ENCODE data around the gene YARS2. TPM values are rescaled to one million over a fixed set of nuclear protein-coding genes. Genes with fewer than 3 reads are reported as not detected.

YARS2 gene
- total and polyA plus RNA-seq, 2 experiments from 2014 or later = 73.0 to 76.7 TPM

DNA sequence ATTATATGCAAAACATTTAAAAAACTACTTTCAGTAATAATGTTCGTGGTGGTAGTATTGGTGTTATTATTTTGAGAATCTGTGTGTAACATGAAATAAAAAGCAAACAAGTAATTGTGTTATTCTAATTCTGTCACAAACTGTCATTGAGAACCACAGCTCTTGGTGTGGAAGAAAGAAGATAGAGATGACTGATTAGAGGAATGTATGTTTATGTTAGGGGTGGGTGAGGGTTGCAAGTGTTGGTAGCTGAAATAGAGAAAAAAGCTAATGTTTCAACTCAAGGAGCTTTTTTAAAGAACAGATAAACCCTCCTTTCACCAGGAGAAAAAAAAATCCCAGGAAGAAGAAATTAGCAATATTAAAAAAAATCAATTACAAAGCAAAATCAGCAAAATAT, 58.3 kb downstream of the YARS2 start:
- no peak overlapping the region for H3K4me3 ChIP-seq
- H3K27me3 Mint-ChIP-seq (ENCODE audit: insufficient read depth, low read depth, poor library complexity) = peaks cover 2% of the 10 kb centered on the region
- peaks cover 19% of the 10 kb centered on the region for H3K9me3 Mint-ChIP-seq
- no peak for ATAC-seq
- H3K36me3 Mint-ChIP-seq (ENCODE audit: low read depth) = peaks cover 25% of the 10 kb centered on the region
- no peak overlapping the region for H3K4me3 Mint-ChIP-seq
- peaks cover 15% of the 10 kb centered on the region for H3K4me1 Mint-ChIP-seq
- no peaks in the 10 kb centered on the region for H3K36me3 ChIP-seq (ENCODE audit: insufficient read depth)
- H3K27ac Mint-ChIP-seq = no peak overlapping the region
- H3K27ac ChIP-seq (ENCODE audit: low read depth) = no peak overlapping the region
- H3K9me2 ChIP-seq (ENCODE audit: insufficient read depth) = no peaks in the 10 kb centered on the region
- peaks cover 81% of the 10 kb centered on the region for H3K79me2 ChIP-seq (replicated peaks; ENCODE audit: insufficient read depth)
- H3K4me1 ChIP-seq (ENCODE audit: insufficient read depth) = peaks cover under 1% of the 10 kb centered on the region; the same call in 1 of the 2 replicates
- H3K4me2 ChIP-seq = no peak overlapping the region
- no peaks in the 10 kb centered on the region; the same call in 1 of the 2 replicates for H3F3A ChIP-seq (replicated peaks; ENCODE audit: low read depth)
- no peak for TF ChIP-seq POLR2AphosphoS5 (IDR thresholded peaks at IDR 0.05; ENCODE audit: low read depth)
- TF ChIP-seq ZNF331 (CRISPR knock-in tag; IDR thresholded peaks at IDR 0.05; ENCODE audit: low read depth) = no peak
- TF ChIP-seq, protein P1, sequence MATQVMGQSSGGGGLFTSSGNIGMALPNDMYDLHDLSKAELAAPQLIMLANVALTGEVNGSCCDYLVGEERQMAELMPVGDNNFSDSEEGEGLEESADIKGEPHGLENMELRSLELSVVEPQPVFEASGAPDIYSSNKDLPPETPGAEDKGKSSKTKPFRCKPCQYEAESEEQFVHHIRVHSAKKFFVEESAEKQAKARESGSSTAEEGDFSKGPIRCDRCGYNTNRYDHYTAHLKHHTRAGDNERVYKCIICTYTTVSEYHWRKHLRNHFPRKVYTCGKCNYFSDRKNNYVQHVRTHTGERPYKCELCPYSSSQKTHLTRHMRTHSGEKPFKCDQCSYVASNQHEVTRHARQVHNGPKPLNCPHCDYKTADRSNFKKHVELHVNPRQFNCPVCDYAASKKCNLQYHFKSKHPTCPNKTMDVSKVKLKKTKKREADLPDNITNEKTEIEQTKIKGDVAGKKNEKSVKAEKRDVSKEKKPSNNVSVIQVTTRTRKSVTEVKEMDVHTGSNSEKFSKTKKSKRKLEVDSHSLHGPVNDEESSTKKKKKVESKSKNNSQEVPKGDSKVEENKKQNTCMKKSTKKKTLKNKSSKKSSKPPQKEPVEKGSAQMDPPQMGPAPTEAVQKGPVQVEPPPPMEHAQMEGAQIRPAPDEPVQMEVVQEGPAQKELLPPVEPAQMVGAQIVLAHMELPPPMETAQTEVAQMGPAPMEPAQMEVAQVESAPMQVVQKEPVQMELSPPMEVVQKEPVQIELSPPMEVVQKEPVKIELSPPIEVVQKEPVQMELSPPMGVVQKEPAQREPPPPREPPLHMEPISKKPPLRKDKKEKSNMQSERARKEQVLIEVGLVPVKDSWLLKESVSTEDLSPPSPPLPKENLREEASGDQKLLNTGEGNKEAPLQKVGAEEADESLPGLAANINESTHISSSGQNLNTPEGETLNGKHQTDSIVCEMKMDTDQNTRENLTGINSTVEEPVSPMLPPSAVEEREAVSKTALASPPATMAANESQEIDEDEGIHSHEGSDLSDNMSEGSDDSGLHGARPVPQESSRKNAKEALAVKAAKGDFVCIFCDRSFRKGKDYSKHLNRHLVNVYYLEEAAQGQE (IDR thresholded peaks at IDR 0.05; ENCODE audit: unreplicated experiment) = no peak
- TF ChIP-seq, protein P2, sequence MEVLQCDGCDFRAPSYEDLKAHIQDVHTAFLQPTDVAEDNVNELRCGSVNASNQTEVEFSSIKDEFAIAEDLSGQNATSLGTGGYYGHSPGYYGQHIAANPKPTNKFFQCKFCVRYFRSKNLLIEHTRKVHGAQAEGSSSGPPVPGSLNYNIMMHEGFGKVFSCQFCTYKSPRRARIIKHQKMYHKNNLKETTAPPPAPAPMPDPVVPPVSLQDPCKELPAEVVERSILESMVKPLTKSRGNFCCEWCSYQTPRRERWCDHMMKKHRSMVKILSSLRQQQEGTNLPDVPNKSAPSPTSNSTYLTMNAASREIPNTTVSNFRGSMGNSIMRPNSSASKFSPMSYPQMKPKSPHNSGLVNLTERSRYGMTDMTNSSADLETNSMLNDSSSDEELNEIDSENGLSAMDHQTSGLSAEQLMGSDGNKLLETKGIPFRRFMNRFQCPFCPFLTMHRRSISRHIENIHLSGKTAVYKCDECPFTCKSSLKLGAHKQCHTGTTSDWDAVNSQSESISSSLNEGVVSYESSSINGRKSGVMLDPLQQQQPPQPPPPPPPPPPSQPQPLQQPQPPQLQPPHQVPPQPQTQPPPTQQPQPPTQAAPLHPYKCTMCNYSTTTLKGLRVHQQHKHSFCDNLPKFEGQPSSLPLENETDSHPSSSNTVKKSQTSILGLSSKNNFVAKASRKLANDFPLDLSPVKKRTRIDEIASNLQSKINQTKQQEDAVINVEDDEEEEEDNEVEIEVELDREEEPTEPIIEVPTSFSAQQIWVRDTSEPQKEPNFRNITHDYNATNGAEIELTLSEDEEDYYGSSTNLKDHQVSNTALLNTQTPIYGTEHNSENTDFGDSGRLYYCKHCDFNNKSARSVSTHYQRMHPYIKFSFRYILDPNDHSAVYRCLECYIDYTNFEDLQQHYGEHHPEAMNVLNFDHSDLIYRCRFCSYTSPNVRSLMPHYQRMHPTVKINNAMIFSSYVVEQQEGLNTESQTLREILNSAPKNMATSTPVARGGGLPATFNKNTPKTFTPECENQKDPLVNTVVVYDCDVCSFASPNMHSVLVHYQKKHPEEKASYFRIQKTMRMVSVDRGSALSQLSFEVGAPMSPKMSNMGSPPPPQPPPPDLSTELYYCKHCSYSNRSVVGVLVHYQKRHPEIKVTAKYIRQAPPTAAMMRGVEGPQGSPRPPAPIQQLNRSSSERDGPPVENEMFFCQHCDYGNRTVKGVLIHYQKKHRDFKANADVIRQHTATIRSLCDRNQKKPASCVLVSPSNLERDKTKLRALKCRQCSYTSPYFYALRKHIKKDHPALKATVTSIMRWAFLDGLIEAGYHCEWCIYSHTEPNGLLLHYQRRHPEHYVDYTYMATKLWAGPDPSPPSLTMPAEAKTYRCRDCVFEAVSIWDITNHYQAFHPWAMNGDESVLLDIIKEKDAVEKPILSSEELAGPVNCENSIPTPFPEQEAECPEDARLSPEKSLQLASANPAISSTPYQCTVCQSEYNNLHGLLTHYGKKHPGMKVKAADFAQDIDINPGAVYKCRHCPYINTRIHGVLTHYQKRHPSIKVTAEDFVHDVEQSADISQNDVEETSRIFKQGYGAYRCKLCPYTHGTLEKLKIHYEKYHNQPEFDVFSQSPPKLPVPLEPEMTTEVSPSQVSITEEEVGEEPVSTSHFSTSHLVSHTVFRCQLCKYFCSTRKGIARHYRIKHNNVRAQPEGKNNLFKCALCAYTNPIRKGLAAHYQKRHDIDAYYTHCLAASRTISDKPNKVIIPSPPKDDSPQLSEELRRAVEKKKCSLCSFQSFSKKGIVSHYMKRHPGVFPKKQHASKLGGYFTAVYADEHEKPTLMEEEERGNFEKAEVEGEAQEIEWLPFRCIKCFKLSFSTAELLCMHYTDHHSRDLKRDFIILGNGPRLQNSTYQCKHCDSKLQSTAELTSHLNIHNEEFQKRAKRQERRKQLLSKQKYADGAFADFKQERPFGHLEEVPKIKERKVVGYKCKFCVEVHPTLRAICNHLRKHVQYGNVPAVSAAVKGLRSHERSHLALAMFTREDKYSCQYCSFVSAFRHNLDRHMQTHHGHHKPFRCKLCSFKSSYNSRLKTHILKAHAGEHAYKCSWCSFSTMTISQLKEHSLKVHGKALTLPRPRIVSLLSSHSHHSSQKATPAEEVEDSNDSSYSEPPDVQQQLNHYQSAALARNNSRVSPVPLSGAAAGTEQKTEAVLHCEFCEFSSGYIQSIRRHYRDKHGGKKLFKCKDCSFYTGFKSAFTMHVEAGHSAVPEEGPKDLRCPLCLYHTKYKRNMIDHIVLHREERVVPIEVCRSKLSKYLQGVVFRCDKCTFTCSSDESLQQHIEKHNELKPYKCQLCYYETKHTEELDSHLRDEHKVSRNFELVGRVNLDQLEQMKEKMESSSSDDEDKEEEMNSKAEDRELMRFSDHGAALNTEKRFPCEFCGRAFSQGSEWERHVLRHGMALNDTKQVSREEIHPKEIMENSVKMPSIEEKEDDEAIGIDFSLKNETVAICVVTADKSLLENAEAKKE (CRISPR knock-in tag; IDR thresholded peaks at IDR 0.05) = no peak
- TF ChIP-seq EZH2 (IDR thresholded peaks at IDR 0.05; ENCODE audit: low read depth, unreplicated experiment) = no peak
- TF ChIP-seq, protein P3, sequence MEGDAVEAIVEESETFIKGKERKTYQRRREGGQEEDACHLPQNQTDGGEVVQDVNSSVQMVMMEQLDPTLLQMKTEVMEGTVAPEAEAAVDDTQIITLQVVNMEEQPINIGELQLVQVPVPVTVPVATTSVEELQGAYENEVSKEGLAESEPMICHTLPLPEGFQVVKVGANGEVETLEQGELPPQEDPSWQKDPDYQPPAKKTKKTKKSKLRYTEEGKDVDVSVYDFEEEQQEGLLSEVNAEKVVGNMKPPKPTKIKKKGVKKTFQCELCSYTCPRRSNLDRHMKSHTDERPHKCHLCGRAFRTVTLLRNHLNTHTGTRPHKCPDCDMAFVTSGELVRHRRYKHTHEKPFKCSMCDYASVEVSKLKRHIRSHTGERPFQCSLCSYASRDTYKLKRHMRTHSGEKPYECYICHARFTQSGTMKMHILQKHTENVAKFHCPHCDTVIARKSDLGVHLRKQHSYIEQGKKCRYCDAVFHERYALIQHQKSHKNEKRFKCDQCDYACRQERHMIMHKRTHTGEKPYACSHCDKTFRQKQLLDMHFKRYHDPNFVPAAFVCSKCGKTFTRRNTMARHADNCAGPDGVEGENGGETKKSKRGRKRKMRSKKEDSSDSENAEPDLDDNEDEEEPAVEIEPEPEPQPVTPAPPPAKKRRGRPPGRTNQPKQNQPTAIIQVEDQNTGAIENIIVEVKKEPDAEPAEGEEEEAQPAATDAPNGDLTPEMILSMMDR (conservative IDR thresholded peaks at IDR 0.05; ENCODE audit: low read depth in 2 of 2) = no peak
- TF ChIP-seq, protein P4, sequence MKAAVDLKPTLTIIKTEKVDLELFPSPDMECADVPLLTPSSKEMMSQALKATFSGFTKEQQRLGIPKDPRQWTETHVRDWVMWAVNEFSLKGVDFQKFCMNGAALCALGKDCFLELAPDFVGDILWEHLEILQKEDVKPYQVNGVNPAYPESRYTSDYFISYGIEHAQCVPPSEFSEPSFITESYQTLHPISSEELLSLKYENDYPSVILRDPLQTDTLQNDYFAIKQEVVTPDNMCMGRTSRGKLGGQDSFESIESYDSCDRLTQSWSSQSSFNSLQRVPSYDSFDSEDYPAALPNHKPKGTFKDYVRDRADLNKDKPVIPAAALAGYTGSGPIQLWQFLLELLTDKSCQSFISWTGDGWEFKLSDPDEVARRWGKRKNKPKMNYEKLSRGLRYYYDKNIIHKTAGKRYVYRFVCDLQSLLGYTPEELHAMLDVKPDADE (IDR thresholded peaks at IDR 0.05) = no peak
- no peak for TF ChIP-seq CREB1 (CRISPR knock-in tag; IDR thresholded peaks at IDR 0.05; ENCODE audit: low read depth)
- no peak for TF ChIP-seq JUNB (IDR thresholded peaks at IDR 0.05; ENCODE audit: unreplicated experiment)
- no peak for TF ChIP-seq EZH2phosphoT487 (IDR thresholded peaks at IDR 0.05; ENCODE audit: unreplicated experiment)
- no peak for TF ChIP-seq ZNF114 (CRISPR knock-in tag; IDR thresholded peaks at IDR 0.05)
- TF ChIP-seq STAT1 (IDR thresholded peaks at IDR 0.05; ENCODE audit: unreplicated experiment) = no peak
- TF ChIP-seq NANOG (IDR thresholded peaks at IDR 0.05; ENCODE audit: borderline replicate concordance) = no peak
- no peak for DNase-seq (ENCODE audit: low spot score)
- H4K20me1 ChIP-seq (replicated peaks; ENCODE audit: insufficient read depth) = 0 out of 2 replicates have a peak, but pooled peaks cover 11% of the 10 kb centered on the region
- H2AFZ ChIP-seq = no peak overlapping the region
- no peaks in the 10 kb centered on the region for H3K27me3 ChIP-seq (ENCODE audit: insufficient read depth)
